HG02852 (cell line): ENCODE measurements around the gene MCFD2.

Source experiments
- ATAC-seq: cut with Tn5 transposase; IDR thresholded peaks from one replicate; pipeline ENCODE4 v1.9.1; 2021; ENCODE audit warnings: mild to moderate bottlenecking, moderate library complexity; ENCODE audit not compliant: unreplicated experiment

The MCFD2 gene

DNA sequence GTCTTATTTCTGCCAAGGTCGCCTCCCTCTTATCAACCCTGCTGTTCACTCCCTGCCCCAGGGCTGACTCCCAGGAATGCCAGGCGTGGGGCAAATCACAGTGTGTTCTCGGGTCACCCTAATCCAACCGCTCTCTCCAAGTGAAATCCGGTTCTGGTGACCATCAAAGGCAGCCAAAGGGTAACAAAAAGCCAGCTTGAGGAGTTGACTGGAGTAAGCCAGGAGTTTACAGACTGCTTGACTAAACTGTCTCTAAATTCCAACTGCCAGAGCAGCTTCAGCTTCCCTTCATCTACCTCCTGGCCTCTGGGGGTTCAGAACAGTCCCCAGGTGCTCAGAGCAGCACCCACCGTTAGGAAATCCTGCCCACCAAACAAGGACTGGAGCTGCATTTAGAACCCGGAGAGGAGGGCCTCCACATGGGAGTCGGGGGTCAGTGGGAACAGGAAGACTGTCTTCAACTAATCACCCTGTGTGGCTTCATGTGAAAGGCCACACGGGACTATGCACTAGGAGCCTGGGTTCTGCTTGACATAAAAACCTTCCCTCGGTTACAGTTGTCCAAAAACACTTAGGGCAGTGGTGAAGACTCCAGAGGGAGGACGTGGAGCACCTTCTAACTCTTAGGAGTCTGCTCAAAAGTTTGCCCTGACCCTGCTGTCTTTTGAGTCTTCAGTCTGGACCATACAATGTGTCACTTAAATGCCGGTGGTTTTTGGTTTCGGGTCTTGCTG, 24.2 kb upstream of the MCFD2 start:
- no peak for ATAC-seq

DNA sequence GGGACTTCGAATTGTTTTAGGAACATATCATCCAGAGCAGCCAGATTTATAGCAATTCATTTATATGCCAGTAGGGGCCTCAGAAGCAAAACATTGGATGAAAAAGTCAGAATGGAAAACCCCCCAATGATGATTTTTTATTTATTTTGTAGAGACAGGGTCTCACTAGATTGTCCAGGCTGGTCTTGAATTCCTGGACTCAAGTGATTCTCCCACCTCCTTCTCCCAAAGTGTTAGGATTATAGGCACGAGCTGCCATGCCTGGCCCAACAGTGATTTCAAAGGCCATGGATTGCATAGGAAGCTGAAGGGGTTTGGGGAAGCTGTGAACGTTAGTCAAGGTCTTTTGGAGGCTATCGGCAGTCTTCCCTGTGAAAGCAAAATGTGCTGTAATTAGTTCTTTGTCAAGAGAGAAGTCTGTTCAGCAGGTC, 21.9 kb upstream of the MCFD2 start:
- no peak for ATAC-seq

DNA sequence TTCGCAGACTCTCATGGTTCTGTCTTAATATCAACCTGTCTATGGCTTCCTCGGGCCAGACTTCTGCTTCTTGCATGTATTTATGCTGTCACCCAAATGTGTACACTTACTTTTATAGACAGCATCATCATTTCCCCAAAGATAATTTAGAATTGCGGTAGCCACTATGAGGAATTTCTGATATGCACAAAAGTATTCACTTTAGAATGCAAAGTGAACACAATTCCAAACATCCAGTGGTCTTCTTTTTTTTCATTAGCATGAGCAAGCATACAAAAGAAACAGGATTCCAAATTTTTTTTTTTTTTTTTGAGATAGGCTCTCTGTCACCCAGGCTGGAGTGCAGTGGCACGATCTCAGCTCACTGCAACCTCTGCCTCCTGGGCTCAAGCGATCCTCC, 21.0 kb upstream of the MCFD2 start:
- ATAC-seq, result no peak

DNA sequence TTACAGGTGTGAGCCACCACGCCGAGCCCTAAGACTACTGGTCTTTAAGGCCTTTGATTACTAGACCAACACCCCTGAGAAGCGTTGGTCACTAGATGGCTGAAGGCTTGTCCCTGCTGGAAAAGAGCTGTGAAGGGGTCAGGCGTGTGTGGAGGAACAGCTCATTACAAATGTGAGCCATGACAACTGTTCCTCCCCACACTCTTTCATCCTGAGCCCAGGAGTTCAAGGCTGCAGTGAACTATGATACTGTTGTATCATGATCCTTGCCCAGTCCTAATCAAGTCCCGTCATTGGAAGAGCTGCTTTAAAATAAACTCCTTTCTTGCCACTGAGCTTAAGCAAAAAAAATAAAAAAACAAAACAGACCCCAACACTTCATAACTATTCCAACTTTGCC, 19.5 kb upstream of the MCFD2 start:
- ATAC-seq, result no peak

DNA sequence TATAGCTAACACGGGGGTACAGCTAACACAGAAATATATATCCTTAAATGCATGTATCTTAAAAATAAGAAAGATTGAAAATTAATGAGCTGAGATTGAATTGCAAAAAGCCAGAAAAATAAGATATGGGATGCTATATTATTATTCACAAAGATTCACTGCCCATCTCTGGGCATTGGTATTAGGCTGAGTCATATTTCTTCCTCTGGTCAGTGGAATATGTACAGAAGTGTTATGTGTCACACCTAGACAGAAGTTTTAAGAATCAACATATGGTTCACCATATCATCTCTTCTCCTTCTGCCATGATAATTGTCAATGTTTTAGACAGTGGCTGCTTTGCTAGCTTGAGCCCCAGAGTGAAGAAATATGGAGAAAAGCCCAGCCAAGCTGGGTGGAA, 14.0 kb upstream of the MCFD2 start:
- no peak for ATAC-seq

DNA sequence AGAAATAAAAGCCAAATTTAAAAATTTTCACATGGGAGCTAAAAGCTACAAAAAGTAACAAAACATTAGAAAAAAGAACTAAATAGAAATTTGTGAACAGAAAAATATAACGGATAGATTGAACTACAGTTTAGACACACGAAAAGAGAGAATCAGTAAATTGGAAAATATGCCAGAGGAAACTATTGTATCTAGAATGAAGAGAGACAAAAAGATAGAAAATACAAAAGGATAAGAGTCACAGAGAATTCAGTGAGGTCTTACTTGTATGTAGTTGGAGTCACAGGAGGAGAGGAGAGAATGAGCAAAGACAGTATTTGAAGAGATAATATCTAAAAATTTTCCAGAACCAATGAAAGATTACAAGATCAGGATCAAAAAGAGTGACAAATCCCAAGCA, 11.3 kb upstream of the MCFD2 start:
- ATAC-seq, result no peak

DNA sequence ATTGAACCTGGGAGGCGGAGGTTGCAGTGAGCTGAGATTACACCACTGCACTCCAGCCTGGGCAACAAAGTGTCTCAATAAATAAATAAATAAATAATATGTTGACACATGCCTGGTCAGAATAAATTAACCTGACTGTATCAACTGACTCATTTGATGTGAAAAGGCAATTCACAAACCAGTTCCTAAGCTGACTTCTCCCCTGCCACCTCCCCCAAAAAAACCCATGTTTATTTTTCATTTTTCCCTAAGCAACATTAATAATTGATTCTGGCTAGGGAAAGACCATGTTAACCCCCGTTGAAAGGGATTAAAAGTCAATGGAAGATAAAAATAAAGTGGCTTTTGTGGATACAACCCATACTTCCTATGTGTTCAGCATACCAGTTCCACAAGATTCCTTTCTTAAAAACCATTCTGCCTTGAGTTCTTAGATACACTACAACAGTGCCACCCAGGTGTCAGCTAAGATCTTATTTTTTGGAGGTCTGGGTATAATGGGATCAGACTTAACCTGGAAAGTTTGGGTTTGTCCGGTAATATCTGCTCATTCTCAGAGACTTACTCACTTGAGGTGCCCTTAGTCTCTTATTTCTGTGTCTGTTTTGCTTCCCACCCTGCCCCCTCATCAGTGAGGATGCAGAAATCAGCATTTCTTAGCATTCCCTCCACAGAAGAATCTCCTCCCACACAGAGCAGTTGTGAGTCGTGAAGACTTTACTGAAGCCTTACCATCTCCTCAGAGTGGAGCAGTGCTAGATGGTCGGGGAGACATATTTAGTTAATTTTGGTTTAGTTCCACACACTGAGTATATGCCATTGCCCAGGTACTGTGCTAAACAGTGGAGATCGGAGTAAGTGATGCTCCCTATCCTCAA, 10.1 kb upstream of the MCFD2 start:
- no peak for ATAC-seq

DNA sequence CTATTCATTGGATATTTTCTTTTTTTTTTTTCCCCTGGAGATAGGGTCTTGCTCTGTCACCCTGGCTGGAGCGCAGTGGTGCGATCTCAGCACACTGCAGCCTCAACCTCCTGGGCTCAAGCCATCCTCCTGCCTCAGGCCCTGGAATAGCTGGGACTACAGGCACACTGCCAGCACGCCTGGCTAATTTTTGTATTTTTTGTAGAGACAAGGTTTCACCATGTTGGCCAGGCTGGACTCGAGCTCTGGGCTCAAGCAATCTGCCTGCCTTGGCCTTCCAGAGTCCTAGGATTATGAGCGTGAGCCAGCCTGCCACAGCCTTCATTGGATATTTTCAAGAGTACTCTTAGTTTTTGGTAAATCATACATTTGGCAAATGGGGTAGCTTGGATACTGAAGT, 9.0 kb upstream of the MCFD2 start:
- ATAC-seq, result no peak

DNA sequence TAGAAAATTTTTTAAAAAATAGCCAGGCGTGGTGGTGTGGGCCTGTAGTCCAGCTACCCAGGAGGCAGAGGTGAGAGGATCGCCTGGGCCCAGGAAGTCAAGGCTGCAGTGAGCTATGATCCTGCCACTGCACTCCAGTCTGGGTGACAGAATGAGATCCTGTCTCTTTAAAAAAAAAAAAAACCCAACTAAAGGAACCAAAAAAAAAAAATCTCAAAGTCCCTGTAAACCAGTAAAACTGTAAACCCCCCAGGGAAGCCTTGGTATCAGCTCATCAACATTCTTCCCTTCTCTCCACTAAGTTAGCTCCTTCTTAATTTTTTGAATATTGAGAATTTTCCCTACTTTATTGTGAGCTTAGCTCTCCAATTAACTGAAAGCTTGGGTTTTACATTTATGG, 8.4 kb upstream of the MCFD2 start:
- no peak for ATAC-seq

DNA sequence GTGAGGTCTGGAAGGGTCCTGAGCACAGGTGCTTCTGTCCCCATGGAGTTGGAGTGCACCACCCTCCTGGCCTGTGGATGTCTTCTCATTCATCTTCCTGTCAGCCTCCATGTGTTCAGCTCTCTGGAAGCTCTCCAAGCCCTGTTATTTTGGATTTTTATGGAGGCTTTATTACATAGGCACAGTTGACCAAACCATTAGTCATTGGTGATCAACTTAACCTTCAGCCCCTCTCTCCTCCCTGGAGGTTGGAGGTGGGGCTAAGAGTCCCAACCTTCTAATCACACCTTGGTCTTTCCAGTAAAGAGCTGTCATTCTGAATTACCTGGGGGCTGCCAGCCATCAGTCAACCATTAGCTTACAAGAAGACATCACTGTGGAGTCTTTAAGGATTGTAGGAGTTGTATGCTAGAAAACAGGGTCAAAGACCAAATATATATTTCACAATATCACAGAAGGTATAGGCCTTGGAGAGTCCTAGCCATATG, 7.5 kb upstream of the MCFD2 start:
- ATAC-seq, result no peak

DNA sequence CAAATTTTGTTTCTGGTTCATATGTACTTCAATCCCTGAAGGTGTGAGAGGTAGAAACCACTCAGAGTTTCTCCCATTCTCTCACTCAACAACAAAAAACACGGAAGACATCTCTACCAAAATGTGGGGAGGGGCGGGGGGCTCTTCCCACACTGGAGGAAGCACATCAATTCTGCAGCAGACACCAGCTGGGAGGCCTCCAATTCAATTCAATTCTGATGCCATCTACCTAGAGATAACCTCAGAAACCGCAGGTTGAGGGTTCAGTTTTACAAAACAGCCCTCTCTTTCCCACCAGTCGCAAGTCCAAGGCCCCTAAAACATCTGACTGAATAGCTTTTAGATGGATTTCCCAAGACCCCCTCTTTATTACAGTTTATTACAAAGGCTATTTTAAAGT, 7.0 kb upstream of the MCFD2 start:
- ATAC-seq, result no peak

DNA sequence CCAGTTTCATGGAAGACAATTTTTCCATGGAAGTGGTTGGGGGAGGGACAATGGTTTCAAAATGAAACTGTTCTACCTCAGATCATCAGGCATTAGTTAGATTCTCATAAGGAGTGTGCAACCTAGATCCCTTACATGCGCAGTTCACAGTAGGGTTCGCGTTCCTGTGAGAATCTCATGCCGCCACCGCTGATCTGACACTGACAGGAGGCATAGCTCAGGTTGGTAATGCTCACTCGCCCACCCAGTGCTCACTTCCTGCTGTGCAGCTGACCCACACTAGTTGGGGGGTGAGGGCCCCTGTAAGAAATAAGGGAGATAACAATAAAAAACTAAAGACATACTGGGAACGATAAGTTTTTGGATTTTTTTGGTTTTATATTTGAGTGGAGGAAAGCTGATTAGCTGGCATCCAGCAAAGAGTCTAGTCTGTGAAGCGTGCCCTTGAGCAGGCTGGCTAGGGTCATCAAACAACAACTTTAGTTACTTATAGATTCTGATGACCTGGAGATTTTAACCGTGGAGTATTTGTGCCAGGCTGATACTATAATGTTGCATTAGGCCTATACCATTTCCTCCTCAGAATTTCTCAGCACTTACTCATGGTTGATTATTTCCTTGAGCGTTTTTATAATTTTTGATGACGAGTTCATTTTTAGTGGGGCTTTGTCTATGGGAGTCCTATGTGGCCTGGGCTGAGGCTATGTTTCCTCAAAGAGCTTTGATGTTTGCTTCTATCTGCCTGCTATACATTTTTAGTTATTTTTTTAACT, 6.3 kb upstream of the MCFD2 start:
- no peak for ATAC-seq

DNA sequence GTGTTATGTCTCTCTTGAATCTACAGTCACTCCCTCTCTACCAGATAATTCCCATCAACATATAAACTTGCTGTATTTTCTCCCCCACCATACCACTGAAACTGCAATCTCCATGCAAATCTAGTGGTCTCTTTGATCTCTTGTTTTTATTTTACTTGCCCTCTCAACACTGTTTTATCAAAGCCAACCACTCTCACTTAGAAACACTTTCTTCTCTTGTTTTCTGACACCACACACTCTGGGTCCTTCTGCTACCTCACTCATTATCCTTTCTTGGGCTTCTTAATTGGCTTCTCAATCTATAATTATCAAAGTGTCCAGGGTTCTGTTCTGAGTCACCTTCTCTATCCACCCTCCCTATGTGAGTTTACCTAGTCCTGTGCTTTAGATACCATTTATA, 2.0 kb upstream of the MCFD2 start:
- no peak for ATAC-seq

DNA sequence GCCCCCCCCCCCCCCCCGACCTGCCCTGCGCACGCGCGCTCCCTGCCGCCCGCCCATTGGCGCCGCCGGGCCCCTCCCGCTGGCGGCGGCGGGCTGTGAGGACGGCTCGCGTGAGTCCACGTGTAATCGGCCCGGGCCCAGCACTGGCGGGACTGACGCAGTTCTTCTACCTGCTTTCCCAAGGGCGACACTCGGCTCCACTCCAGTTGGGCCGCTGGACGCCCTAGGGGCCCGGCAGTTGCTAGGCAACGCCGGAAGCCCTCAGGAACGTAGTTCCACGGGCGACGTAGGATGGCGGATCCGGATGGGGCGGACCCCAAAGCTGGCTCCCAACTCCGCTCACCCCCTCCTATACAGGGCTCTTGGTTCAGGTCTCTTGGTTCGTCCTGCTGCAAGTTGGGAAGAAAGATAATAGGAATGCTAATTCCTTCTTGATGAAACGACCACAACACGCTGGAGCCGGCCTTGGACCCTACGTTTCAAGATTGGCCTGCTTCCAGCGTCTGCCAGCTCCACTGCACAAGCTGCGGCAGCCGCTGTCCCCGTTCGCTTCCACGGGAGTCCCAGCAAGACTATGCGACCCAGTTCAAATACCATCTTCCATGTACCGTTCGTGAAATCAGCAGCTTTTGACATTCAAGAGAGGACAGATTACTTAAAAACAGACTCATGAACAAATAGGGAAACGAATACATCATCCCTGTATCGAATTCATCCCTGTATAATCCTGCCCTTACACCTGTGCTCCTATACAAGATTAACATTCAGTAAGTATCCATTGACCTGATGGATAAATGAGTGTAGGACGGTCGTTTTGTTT, 415 bp upstream of the MCFD2 start:
- ATAC-seq, result peak; percentile 91

DNA sequence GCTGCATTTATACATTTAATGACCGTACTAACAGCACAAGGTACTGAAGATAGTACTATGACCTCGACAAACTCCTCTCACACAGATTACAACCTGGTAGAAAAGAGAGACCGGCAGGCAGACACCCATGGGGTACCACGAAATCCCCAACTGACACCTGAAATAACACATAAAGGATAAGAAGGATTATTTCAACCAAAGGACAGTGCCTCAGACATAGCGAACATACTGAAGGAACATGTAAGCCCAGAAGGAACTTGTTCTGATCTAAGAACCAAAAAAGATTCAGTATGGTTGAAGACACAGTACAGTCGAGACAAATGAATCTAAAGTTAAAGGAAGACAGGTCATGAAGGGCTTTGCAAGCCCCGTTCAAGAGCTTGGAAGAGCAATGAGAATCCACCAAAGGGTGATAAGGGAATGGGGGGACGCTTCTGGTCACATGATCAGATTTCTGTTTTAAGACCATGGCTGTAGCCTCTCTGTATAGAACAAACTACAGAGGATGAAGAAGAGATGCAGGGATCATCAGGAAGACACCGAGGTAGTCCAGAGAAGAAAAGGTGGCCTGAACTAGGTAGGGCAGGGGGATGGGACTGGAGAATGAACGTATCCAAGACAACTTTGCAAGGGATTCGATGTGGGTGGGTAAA, 902 bp downstream of the MCFD2 start:
- ATAC-seq, result no peak

DNA sequence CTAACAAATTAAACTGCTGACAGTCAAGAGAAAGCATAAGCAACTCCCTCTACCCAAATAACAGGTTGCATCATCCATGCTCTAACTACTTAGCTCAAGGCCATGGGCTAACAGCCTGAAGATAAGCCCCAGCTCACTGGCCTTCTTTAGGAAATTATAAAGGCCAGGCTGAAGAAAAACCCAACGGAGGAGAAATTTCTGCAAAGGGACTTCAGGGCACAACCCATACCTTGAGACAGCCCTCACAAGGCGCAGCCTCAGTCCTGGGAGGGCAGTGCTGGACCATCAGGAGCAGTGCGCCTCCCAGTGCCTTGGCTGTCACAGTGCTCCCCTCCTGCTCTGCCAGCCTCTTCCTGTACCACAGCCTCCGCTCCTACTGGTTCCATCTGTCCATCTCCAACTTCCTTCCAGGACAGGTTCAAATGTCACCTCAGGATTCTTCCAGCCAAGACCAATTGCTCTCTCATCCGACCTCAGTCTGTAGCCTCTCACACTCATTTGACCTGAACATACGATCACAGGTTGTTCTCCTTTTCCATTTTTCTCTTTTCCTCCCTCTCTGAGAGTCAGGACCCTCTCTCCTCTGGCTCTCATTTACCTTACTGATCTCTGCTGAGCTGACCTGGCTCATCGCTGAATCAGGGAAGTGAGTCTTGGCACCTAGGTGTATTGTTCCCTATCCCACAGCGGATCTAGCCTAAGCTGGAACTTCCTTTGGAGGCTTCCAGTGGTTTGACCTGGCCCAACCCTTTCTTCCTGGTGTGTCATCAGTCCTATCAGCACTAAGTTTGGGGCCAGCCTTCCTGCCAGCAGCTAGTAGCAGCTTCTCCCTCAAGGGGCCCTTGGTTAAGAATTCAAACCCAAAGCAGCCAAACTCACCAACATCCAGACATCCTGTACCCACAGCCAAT, 1.9 kb downstream of the MCFD2 start:
- ATAC-seq, result no peak

DNA sequence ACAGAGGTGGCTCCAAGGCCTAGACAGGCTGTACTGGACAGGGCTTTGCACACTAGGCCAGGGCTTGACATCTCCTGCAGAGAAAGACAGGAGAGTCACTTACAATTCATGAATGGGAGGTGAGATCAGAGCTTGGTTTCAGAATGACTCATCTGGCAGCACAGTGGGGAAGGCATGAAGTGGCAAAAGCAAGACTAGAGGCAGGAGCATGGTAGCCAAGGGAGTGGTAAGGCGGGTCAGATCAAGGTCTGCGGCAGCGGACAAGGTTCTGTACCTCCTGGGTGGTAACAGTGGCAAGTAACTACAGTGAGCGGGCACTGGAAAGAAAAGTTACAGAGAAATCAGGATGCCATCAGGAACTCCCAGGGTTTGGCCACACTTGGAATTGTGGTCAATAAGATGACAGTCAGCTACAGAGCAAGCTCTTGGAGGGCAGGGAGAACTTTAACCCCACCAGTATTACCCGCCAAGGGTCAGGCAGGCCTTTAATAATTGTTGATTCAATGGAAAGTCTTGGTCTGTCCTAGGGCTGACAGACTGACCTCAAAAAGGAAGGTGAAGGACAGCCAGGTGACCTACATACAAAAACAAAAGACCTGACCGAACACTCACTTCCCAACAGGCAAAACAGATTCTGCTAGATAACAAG, 5.7 kb downstream of the MCFD2 start:
- ATAC-seq, result peak; percentile 96

DNA sequence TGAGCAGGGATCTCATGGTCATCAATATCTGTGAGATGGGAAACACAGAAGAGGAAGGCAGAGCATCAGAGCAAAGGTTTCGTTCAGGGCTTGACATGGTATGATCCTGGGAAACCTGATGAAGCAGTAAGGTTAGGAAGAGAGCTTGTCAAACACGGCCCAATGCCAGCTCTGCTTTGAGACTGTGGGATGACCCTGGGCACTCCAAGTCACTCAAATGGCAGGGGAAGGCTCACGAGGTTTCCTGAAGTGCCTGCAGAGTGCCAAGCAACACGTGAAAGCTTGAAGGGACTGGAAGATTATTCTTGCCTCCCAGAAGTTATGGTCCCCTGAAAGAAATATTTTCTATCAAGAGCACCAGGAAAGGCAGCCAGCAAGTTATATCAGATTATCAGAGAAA, 6.5 kb downstream of the MCFD2 start:
- ATAC-seq, result no peak
